Measurements from ENCODE around the gene OR10J5.

OR10J5 gene

GRCh38 chr1:159535907-159536306 is at the start of gene OR10J5:
TSS of gene OR10J5 (minus strand) at chr1:159536007. CDS start at chr1:159536007, 0 bp downstream.
- TF ChIP-seq CTCF (IDR thresholded peaks at IDR 0.05; ENCODE audit: control extremely low read depth, extremely low read depth, low read depth, missing control alignments) = no peak
- CTCF ChIA-PET = interaction anchor here (0.8 kb wide), 1 partner anchor 8 kb away, joined by 3 read pairs; no protein-coding TSS in a partner anchor
- POLR2A ChIA-PET = no interaction called here
- DNase-seq (ENCODE audit: extremely low spot score) = no peak

GRCh38 chr1:159584536-159584935 is 48.7 kb upstream of the OR10J5 start:
- no peak for DNase-seq (ENCODE audit: extremely low spot score)
- ChIA-PET CTCF (no interaction called here), POLR2A (no interaction called here)
- no peak for TF ChIP-seq CTCF (IDR thresholded peaks at IDR 0.05; ENCODE audit: control extremely low read depth, extremely low read depth, low read depth, missing control alignments)

- POLR2A ChIA-PET = no interaction called here
- no peak for DNase-seq (ENCODE audit: extremely low spot score)
- TF ChIP-seq CTCF (IDR thresholded peaks at IDR 0.05; ENCODE audit: control extremely low read depth, extremely low read depth, low read depth, missing control alignments) = no peak
- CTCF ChIA-PET = no interaction called here
Observed at GRCh38 chr1:159581422-159581821, 45.6 kb upstream of the OR10J5 start.

- CTCF ChIA-PET = interaction anchor here (0.9 kb wide), 1 partner anchor 24 kb away, joined by 3 read pairs; no protein-coding TSS in a partner anchor
- no peak for DNase-seq (ENCODE audit: extremely low spot score)
- TF ChIP-seq CTCF (IDR thresholded peaks at IDR 0.05; ENCODE audit: control extremely low read depth, extremely low read depth, low read depth, missing control alignments) = no peak
- POLR2A ChIA-PET = no interaction called here
Observed at GRCh38 chr1:159580340-159580739, 44.5 kb upstream of the OR10J5 start.

- ChIA-PET POLR2A (no interaction called here), CTCF (no interaction called here)
- no peak for TF ChIP-seq CTCF (IDR thresholded peaks at IDR 0.05; ENCODE audit: control extremely low read depth, extremely low read depth, low read depth, missing control alignments)
- no peak for DNase-seq (ENCODE audit: extremely low spot score)
Observed at GRCh38 chr1:159577446-159577845, 41.6 kb upstream of the OR10J5 start.

GRCh38 chr1:159562680-159563079 is 26.9 kb upstream of the OR10J5 start:
- DNase-seq (ENCODE audit: extremely low spot score) = no peak
- TF ChIP-seq CTCF (IDR thresholded peaks at IDR 0.05; ENCODE audit: control extremely low read depth, extremely low read depth, low read depth, missing control alignments) = no peak
- CTCF ChIA-PET = interaction anchor here (1.1 to 1.5 kb wide), 2 partner anchors 12 to 30 kb away, joined by 3 read pairs; no protein-coding TSS in a partner anchor
- POLR2A ChIA-PET = no interaction called here

- no peak for DNase-seq (ENCODE audit: extremely low spot score)
- no peak for TF ChIP-seq CTCF (IDR thresholded peaks at IDR 0.05; ENCODE audit: control extremely low read depth, extremely low read depth, low read depth, missing control alignments)
- POLR2A ChIA-PET = no interaction called here
- CTCF ChIA-PET = no interaction called here
Observed at GRCh38 chr1:159561497-159561896, 25.7 kb upstream of the OR10J5 start.

All from GM10248 (cell line).